IPS-18a (cell line): ENCODE measurements around the gene CDH26.
A peak's percentile ranks its signal among the peaks of the same experiment; 100 is the strongest.

Experiments
- H3K27ac ChIP-seq: one replicate; pipeline ENCODE4 v1.5.1; 2013; ENCODE audit warnings: low read length
- H3K27me3 ChIP-seq: one replicate; pipeline ENCODE4 v1.6.1; 2013; ENCODE audit warnings: mild to moderate bottlenecking, low read length; ENCODE audit not compliant: control insufficient read depth, insufficient read depth
- H3K36me3 ChIP-seq: one replicate; pipeline ENCODE4 v1.6.1; 2013; ENCODE audit warnings: low read depth, low read length; ENCODE audit not compliant: control insufficient read depth
- H3K4me1 ChIP-seq: one replicate; pipeline ENCODE4 v1.6.1; 2013; ENCODE audit warnings: low read depth, low read length; ENCODE audit not compliant: control insufficient read depth
- H3K4me3 ChIP-seq: one replicate; pipeline ENCODE4 v1.5.1; 2013; ENCODE audit warnings: low read length
- H3K9ac ChIP-seq: one replicate; pipeline ENCODE4 v1.6.1; 2013; ENCODE audit warnings: mild to moderate bottlenecking, low read length, moderate library complexity
- H3K9me3 ChIP-seq: one replicate; pipeline ENCODE4 v1.6.1; 2013; ENCODE audit warnings: low read depth, low read length; ENCODE audit not compliant: control insufficient read depth

CDH26 gene

GRCh38 chr20:59933849-59934585 lies 24.2 kb upstream of the CDH26 start:
- no peak overlapping the region for H3K27ac ChIP-seq
- H3K9me3 ChIP-seq, result no peaks in the 10 kb centered on the region
- H3K27me3 ChIP-seq, result peaks cover 45% of the 10 kb centered on the region
- H3K9ac ChIP-seq, result no peak overlapping the region
- H3K4me3 ChIP-seq, result peak overlapping the region; percentile 44
- H3K4me1 ChIP-seq, result no peaks in the 10 kb centered on the region
- H3K36me3 ChIP-seq, result no peaks in the 10 kb centered on the region

GRCh38 chr20:59935457-59936185 lies 22.6 kb upstream of the CDH26 start:
- Histone ChIP-seq H3K4me1 (no peaks in the 10 kb centered on the region), H3K27me3 (peaks cover 49% of the 10 kb centered on the region), H3K9ac (no peak overlapping the region), H3K4me3 (no peak overlapping the region), H3K9me3 (no peaks in the 10 kb centered on the region), H3K27ac (no peak overlapping the region), H3K36me3 (no peaks in the 10 kb centered on the region)

- H3K27ac ChIP-seq, result no peak overlapping the region
Observed at GRCh38 chr20:59936409-59936808, 21.8 kb upstream of the CDH26 start.

GRCh38 chr20:59937150-59937549 lies 21.1 kb upstream of the CDH26 start:
- no peak overlapping the region for H3K4me3 ChIP-seq
- no peaks in the 10 kb centered on the region for H3K9me3 ChIP-seq
- peaks cover 7% of the 10 kb centered on the region for H3K4me1 ChIP-seq
- H3K36me3 ChIP-seq, result peaks cover under 1% of the 10 kb centered on the region
- peaks cover 49% of the 10 kb centered on the region for H3K27me3 ChIP-seq
- no peak overlapping the region for H3K9ac ChIP-seq
- H3K27ac ChIP-seq, result no peak overlapping the region

More at GRCh38 chr20:59936409-59936808, 21.8 kb upstream of the CDH26 start:
- Histone ChIP-seq H3K4me3 (no peak overlapping the region), H3K9me3 (no peaks in the 10 kb centered on the region), H3K4me1 (peaks cover 7% of the 10 kb centered on the region), H3K36me3 (no peaks in the 10 kb centered on the region), H3K9ac (no peak overlapping the region), H3K27me3 (peaks cover 49% of the 10 kb centered on the region)

GRCh38 chr20:59938221-59938620 lies 20.0 kb upstream of the CDH26 start:
- Histone ChIP-seq H3K4me3 (no peak overlapping the region), H3K9ac (no peak overlapping the region)

GRCh38 chr20:59938696-59939051 lies 19.5 kb upstream of the CDH26 start:
- Histone ChIP-seq H3K27me3 (peaks cover 44% of the 10 kb centered on the region), H3K36me3 (peaks cover 15% of the 10 kb centered on the region), H3K27ac (no peak overlapping the region), H3K9ac (no peak overlapping the region), H3K4me1 (peaks cover 7% of the 10 kb centered on the region), H3K9me3 (no peaks in the 10 kb centered on the region), H3K4me3 (no peak overlapping the region)

More at GRCh38 chr20:59938221-59938620, 20.0 kb upstream of the CDH26 start:
- Histone ChIP-seq H3K4me1 (peaks cover 7% of the 10 kb centered on the region), H3K27me3 (peaks cover 46% of the 10 kb centered on the region), H3K27ac (no peak overlapping the region), H3K36me3 (peaks cover 11% of the 10 kb centered on the region), H3K9me3 (no peaks in the 10 kb centered on the region)

GRCh38 chr20:59939052-59939878 lies 19.0 kb upstream of the CDH26 start:
- Histone ChIP-seq H3K9ac (no peak overlapping the region), H3K4me1 (peaks cover 7% of the 10 kb centered on the region), H3K9me3 (no peaks in the 10 kb centered on the region), H3K4me3 (peak overlapping the region; percentile 81), H3K27ac (no peak overlapping the region), H3K36me3 (peaks cover 21% of the 10 kb centered on the region), H3K27me3 (peaks cover 41% of the 10 kb centered on the region)

GRCh38 chr20:59939879-59940128 lies 18.4 kb upstream of the CDH26 start:
- no peak overlapping the region for H3K9ac ChIP-seq
- peak overlapping the region; percentile 81 for H3K4me3 ChIP-seq
- H3K4me1 ChIP-seq, result peaks cover 7% of the 10 kb centered on the region
- peaks cover 27% of the 10 kb centered on the region for H3K36me3 ChIP-seq
- H3K27me3 ChIP-seq, result peaks cover 36% of the 10 kb centered on the region
- H3K9me3 ChIP-seq, result no peaks in the 10 kb centered on the region
- H3K27ac ChIP-seq, result no peak overlapping the region

- peaks cover 31% of the 10 kb centered on the region for H3K36me3 ChIP-seq
- peak within 1 kb of the TSS; percentile 81 for H3K4me3 ChIP-seq
- no peaks in the 10 kb centered on the region for H3K9me3 ChIP-seq
- H3K27ac ChIP-seq, result peak within 1 kb of the TSS; percentile 49
- peaks cover 31% of the 10 kb centered on the region for H3K27me3 ChIP-seq
- H3K9ac ChIP-seq, result peak within 1 kb of the TSS; percentile 74
- peaks cover 8% of the 10 kb centered on the region for H3K4me1 ChIP-seq
Observed at GRCh38 chr20:59940129-59940955, 17.9 kb upstream of the CDH26 start, which contains the start of the genes FAM217B and PPP1R3D. Gene FAM217B, plus strand, starts transcription at chr20:59940389. Its CDS starts 3,555 bp downstream, at chr20:59943944. Gene PPP1R3D, minus strand, starts transcription at chr20:59940305. Its CDS starts 374 bp downstream, at chr20:59939931.

GRCh38 chr20:59940956-59941294 lies 17.3 kb upstream of the CDH26 start:
- H3K4me3 ChIP-seq, result peak overlapping the region; percentile 81
- H3K27me3 ChIP-seq, result peaks cover 25% of the 10 kb centered on the region
- H3K36me3 ChIP-seq, result peaks cover 31% of the 10 kb centered on the region
- peak overlapping the region; percentile 74 for H3K9ac ChIP-seq
- peaks cover 14% of the 10 kb centered on the region for H3K4me1 ChIP-seq
- H3K9me3 ChIP-seq, result no peaks in the 10 kb centered on the region
- H3K27ac ChIP-seq, result peak overlapping the region; percentile 7

GRCh38 chr20:59942245-59942644 lies 16.0 kb upstream of the CDH26 start:
- Histone ChIP-seq H3K9ac (no peak overlapping the region), H3K4me1 (peaks cover 14% of the 10 kb centered on the region), H3K9me3 (no peaks in the 10 kb centered on the region), H3K4me3 (no peak overlapping the region), H3K27ac (no peak overlapping the region), H3K27me3 (peaks cover 22% of the 10 kb centered on the region), H3K36me3 (peaks cover 31% of the 10 kb centered on the region)
